T-helper 1 cell treated with Interleukin-12 subunit alpha and Interleukin-12 subunit beta and Interleukin-4 antibody, amounts not matched to agents 30 ng/mL and 1 ng/mL, for 36 hours (primary cell): Measurements from ENCODE around the gene CNTNAP1. TPM values are rescaled to one million over a fixed set of nuclear protein-coding genes. Genes with fewer than 3 reads are reported as not detected.
"Not testable (repeated sequence)": the region's sequence is repeated elsewhere in the genome, so short reads cannot be mapped to it uniquely, and the experiment has no call there.

Experiments used
- intact Hi-C: fragments of 100-400 bp; cut with micrococcal nuclease; formaldehyde crosslinking; loops from one replicate; pipeline ENCODE4 v1.15.1; 2024
- total RNA-seq: library from RNA; stranded (reverse); gene quantifications from 2 replicates; pipeline ENCODE4 v1.2.3, GENCODE V29; 2022

The CNTNAP1 gene
- total RNA-seq, 1 donor from 2014 or later, result 2.2 TPM

DNA sequence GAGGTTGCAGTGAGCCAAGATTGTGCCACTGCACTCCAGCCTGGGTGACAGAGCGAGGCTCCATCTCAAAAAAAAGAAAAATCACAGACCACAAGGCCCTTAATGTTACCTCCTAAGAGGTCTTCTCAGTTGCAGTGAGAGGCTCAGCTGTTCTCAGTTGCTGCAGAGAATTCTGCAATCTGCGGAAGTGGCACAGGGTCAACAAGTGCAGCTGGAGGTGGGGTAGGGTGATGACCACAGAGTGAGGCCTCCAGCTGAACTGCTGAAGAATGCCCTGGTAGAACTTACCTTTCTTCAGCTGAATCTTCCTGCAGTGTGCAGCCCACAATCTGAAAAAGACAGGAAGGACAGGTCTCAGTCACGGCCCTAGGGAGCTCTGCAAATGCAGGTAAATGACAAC is 26.3 kb downstream of the CNTNAP1 start:
- intact Hi-C loops, result no loop called here

GRCh38 chr17:42709561-42709960 is 27.2 kb downstream of the CNTNAP1 start:
- intact Hi-C loops, result no loop called here

GRCh38 chr17:42720996-42721583 is 38.8 kb downstream of the CNTNAP1 start:
- intact Hi-C loops, result loop anchor here (1.0 kb wide), 5 partner anchors 24 to 208 kb away; partner anchors contain the start of genes BECN1 and EZH1

DNA sequence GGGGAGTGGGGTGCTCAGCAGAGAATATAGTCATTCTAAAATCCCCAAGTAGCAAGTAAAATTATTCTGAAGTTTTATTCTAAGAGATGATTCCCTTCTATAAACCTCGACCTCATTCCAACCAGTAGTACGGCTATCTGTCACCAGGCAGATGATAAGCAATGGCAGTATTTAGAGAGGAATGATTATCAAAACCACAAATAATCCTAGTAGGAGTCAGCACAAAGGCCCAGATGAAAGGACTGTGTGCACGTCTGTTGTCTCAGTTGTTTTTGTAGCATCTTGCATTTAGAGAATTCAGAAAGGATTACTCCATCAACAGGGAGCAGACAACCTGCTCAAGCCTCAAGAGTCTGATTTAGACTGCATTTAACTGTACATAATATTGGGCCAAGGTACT is 41.3 kb downstream of the CNTNAP1 start:
- intact Hi-C loops, result no loop called here

- intact Hi-C loops, result no loop called here
These were observed 42.8 kb downstream of the CNTNAP1 start for GRCh38 chr17:42725143-42725542.

DNA sequence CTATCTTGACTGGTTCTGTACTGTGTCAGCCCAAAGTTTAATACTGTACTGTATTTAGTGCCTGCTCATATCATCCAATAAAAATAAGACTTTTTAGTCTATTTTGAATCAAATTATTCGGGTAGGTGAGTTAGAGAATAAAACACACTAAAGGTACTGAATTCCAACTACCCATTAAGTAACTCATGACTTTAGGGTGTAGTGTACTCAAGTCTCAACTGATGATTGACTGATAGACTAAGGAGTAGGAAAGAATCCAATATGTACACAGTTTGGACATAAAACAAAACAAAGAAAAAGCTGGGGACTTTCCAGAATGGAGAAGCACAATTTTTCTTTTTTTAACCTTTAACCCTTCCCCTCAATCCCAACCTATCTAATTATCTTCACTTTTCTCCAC is 58.4 kb downstream of the CNTNAP1 start:
- intact Hi-C loops, result no loop called here

GRCh38 chr17:42742916-42743315 is 60.6 kb downstream of the CNTNAP1 start:
- intact Hi-C loops, result not testable (repeated sequence)

DNA sequence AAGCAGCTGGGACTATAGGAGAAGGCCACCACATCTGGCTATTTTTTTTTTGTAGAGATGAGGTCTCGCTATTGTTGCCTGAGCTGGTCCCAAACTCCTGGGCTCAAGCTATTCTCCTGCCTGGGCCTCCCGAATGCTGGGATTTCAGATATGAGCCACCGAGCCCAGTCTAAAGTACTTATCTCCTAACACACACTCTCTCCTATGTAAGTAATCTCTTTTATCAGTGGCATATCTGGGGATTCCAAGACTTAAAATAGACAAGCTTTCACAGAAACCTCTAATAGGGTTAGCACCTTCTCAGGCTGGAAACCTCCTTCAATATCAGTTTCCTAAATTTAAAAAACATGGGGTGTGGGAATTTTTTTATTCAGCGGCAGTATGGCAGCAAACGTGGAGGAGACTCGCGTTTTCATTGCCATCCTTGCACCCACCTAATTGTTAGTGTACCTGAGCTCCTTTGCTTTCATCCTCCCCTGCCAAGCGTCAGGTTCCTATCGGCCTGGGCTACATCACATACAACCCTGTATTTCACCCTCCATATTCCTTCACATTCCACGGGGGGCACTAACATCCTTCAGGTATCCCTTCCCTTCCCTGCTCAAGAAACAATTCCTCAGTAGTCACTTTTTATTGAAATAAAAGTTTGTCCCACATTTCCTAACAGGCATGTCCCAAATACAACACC is 61.4 kb downstream of the CNTNAP1 start:
- intact Hi-C loops, result no loop called here

GRCh38 chr17:42744283-42744805 is 62.0 kb downstream of the CNTNAP1 start:
- intact Hi-C loops, result no loop called here

DNA sequence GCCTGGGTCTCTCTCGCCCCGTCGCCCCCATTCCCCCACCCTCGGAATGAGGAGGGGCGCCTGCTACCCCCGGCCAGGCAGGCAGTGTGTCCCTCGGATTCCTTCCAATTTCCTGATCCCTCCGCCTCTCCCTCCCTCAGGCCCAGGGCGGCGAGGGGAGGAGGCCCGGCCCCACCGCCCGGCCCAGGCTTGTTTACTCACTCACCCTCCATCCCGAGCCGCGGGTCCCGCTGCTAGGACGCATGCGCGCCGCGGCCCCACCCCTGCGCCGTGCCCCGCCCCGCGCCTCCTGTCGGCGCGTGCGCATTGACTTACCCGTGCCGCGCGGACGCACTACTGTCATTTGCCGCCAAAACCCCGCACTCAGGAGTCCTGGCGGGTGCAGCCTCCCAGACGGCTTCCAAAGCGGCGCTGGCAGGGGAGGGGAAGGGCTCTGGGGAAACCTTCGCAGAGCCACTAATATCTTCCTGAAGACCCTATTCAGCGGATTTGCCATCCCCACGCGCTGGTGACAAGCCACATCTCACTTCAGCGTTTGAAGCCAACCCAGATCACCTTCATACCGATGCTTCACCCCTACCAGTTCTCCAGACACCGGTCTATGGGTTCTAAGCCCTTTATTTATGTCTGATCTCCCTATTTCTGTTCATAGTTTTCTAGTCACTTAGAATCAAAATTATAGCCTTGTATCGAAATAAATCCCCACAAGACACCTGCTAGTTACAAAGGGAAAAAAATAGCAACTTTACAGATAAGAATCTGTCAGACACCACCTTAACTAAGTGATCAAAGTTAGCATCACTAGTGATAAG is 62.7 kb downstream of the CNTNAP1 start, which contains the start of gene EZH1:
Gene EZH1 (minus strand): TSS at position 235 of the 812 bp plus-strand sequence. CDS start 16,099 bp downstream, outside the sequence.
- intact Hi-C loops, result loop anchor here (1.0 kb wide), 7 partner anchors 18 to 168 kb away; partner anchors contain the start of genes CNTD1, COA3, PSMC3IP and RETREG3

DNA sequence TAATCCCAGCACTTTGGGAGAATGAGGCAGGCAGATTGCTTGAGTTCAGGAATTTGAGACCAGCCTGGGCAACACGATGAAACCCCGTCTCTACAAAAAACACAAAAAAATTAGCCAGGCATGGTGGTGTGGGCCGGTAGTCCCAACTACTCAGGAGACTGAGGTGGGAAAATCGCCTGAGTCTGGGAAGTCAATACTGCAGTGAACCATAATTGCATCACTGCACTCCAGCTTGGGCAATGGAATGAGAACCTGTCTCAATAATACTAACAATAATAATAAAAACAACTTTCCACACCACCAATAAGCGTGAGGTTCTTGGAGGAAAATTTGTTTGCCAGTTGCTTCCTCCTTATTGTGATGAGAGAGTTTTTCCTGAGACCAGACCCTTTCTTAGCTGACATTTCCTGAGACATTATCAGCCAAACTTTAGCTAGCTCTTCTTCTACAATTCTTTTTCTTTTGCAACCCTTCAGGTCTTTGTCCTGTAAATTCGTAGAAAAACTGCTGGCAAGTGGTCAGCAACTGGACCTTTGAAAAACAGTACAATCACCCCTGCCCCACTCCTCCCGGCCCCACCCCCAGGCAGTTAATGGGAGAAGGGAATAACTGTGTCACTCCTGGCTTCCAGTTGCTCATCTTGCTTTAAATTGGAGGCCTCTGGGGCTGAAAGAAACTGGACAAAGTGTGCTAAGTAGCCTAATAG is 66.0 kb downstream of the CNTNAP1 start:
- intact Hi-C loops, result no loop called here

DNA sequence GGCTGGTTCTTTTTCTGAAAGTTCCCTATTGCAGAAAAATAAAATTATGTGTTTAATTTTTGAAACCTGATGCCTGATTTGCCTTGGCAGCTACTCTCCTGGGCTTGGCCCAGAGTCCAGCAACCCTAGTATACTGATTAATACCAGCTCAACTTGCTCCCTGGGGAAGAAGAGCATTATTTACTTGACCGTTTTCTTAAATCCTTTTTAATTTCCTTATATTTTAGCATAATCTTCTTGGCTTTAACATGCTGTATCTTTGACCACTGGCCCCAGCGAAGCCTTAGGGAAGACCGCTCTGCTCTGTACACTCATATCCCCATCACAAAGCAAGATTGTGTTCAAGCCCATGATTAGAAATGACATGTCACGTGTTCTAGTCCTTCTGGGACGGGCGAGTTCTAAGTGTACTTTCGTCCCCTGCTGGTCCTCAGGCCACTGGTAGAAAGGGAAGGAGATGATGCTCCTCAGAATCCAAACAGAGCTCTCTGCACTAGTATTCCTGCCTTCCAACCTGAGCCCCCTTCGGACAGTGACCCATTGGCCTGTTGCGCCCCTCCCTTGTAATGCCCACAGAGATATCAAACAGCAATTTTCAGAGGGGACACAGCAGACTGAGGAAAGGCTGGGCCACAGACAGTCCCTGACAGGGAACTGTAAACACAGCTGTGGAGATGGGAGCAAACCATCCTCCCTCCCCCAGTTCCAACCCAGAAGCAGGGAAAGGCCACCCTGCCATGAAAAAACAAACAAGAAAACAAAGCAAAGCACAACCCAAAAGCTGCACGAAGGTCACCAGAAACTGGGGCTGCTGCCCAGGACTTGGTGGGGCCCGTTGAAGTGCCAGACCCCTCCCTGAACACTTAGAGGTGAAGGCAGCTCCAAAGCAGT is 66.8 kb downstream of the CNTNAP1 start:
- intact Hi-C loops, result no loop called here

Other genes with a start within 250 kb of the CNTNAP1 start
- gene ATP6V0A1, start 223.7 kb upstream of the CNTNAP1 start, total RNA-seq, result 25.3 and 27.7 TPM in 2 replicates
- gene NAGLU, start 146.3 kb upstream of the CNTNAP1 start, total RNA-seq, result 19.6 and 22.2 TPM in 2 replicates
- gene HSD17B1, start 129.6 kb upstream of the CNTNAP1 start, total RNA-seq, result 0.34 and 0.59 TPM in 2 replicates
- gene COASY, start 120.4 kb upstream of the CNTNAP1 start, total RNA-seq, result 74.3 and 80.3 TPM in 2 replicates
- 72.9 and 75.0 TPM in 2 replicates for gene MLX, start 115.4 kb upstream of the CNTNAP1 start, total RNA-seq
- 17.3 and 18.0 TPM in 2 replicates for gene PSMC3IP, start 104.8 kb upstream of the CNTNAP1 start, total RNA-seq
- 73.4 and 75.5 TPM in 2 replicates for gene RETREG3, start 73.2 kb upstream of the CNTNAP1 start, total RNA-seq
- gene TUBG1, start 72.8 kb upstream of the CNTNAP1 start, total RNA-seq, result 54.7 and 60.5 TPM in 2 replicates
- 8.1 and 9.4 TPM in 2 replicates for gene TUBG2, start 23.2 kb upstream of the CNTNAP1 start, total RNA-seq
- gene PLEKHH3, start 5.5 kb upstream of the CNTNAP1 start, total RNA-seq, result 0.61 and 1.8 TPM in 2 replicates
- 0.81 and 1.0 TPM in 2 replicates for gene CCR10, start 688 bp upstream of the CNTNAP1 start, total RNA-seq
- 49.8 and 54.7 TPM in 2 replicates for gene EZH1, start 62.5 kb downstream of the CNTNAP1 start, total RNA-seq
- gene RAMP2, start 78.7 kb downstream of the CNTNAP1 start, total RNA-seq, result not detected in 2 replicates
- 59.0 and 65.1 TPM in 2 replicates for gene VPS25, start 90.9 kb downstream of the CNTNAP1 start, total RNA-seq
- gene WNK4, start 98.1 kb downstream of the CNTNAP1 start, total RNA-seq, result 0.15 and 0.22 TPM in 2 replicates
- 48.1 and 49.5 TPM in 2 replicates for gene COA3, start 116.2 kb downstream of the CNTNAP1 start, total RNA-seq
- not detected in 2 replicates for gene CNTD1, start 116.3 kb downstream of the CNTNAP1 start, total RNA-seq
- gene BECN1, start 141.8 kb downstream of the CNTNAP1 start, total RNA-seq, result 114 and 119 TPM in 2 replicates
- 125 and 146 TPM in 2 replicates for gene PSME3, start 150.9 kb downstream of the CNTNAP1 start, total RNA-seq
- gene AOC2, start 162.0 kb downstream of the CNTNAP1 start, total RNA-seq, result 2.6 TPM in 2 replicates
- gene AOC3, start 168.7 kb downstream of the CNTNAP1 start, total RNA-seq, result 1.7 and 2.2 TPM in 2 replicates
- not detected in 2 replicates for gene G6PC1, start 218.3 kb downstream of the CNTNAP1 start, total RNA-seq